AG04450 (cell line): ENCODE data around the gene DHX38. TPM values are rescaled to one million over a fixed set of nuclear protein-coding genes. Genes with fewer than 3 reads are reported as not detected.

Source experiments
- CTCF ChIA-PET: fragments of 300-600, 350-600 bp; formaldehyde crosslinking; extraction: SDS; loops from one replicate; lab custom pipeline; 2022; ENCODE audit warnings: antibody characterized with exemption, inconsistent platforms; lab: Charles Lee
- POLR2A ChIA-PET: fragments of 350-600 bp; formaldehyde crosslinking; extraction: SDS; loops from one replicate; lab custom pipeline; 2021; ENCODE audit warnings: antibody characterized with exemption, inconsistent platforms; lab: Yijun Ruan, JAX
- DNase-seq: peaks from one replicate; pipeline ENCODE4 v3.0.0-alpha.2; 2011; ENCODE audit warnings: low read depth, low spot score
- H3K27ac ChIP-seq: one replicate; pipeline ENCODE4 v1.5.1; 2012; ENCODE audit warnings: low read depth, low read length, control low read depth
- H3K27me3 ChIP-seq: one replicate; pipeline ENCODE4 v1.6.0; 2012; ENCODE audit warnings: low read length; ENCODE audit not compliant: control insufficient read depth, insufficient read depth
- H3K4me3 ChIP-seq: 2 replicates; pipeline ENCODE4 v1.5.1; 2011; ENCODE audit warnings: mild to moderate bottlenecking, low read depth, low read length, control low read depth
- H3K9me3 ChIP-seq: 2 replicates; pipeline ENCODE4 v1.5.1; 2012; ENCODE audit warnings: low read length; ENCODE audit not compliant: control insufficient read depth, insufficient read depth
- CTCF ChIP-seq: IDR thresholded peaks from 2 replicates; pipeline ENCODE4 v1.5.1; 2011; ENCODE audit warnings: low read depth, low read length, control low read depth, inconsistent platforms
- polyA plus RNA-seq: library from polyadenylated mRNA; depleted of rRNA; stranded (reverse); fragments of >200 nt; gene quantifications from 2 replicates; pipeline ENCODE4 v1.2.3, GENCODE V29; 2011

DHX38 gene
- polyA plus RNA-seq, 1 experiment: 26.8 TPM

- TF ChIP-seq CTCF: no peak
- H3K27ac ChIP-seq: no peak overlapping the region
- H3K27me3 ChIP-seq: no peaks in the 10 kb centered on the region
- CTCF ChIA-PET: interaction anchor here (2.2 kb wide), 2 partner anchors 32 to 37 kb away, joined by 7 to 15 read pairs; partner anchors contain the start of gene HPR
- no peaks in the 10 kb centered on the region; the same call in 1 of the 2 replicates for H3K9me3 ChIP-seq
- POLR2A ChIA-PET: no interaction called here
- no peak for DNase-seq
- H3K4me3 ChIP-seq: no peak overlapping the region
Observed at GRCh38 chr16:72098936-72099335, 5.3 kb downstream of the DHX38 start.

GRCh38 chr16:72099377-72099818 is 5.8 kb downstream of the DHX38 start:
- TF ChIP-seq CTCF: peak; percentile 56
- Histone ChIP-seq H3K9me3 (no peaks in the 10 kb centered on the region), H3K27me3 (no peaks in the 10 kb centered on the region), H3K4me3 (no peak overlapping the region), H3K27ac (no peak overlapping the region)
- DNase-seq: no peak
- ChIA-PET CTCF (interaction anchor here (0.6 to 2.2 kb wide), 4 partner anchors 27 to 1515 kb away, joined by 3 to 15 read pairs (median 6); partner anchors contain the start of gene HPR), POLR2A (no interaction called here)

- Histone ChIP-seq H3K9me3 (no peaks in the 10 kb centered on the region), H3K27ac (no peak overlapping the region), H3K4me3 (no peak overlapping the region), H3K27me3 (no peaks in the 10 kb centered on the region)
- DNase-seq: no peak
- CTCF ChIA-PET: no interaction called here
- no peak for TF ChIP-seq CTCF
- POLR2A ChIA-PET: no interaction called here
Observed at GRCh38 chr16:72101195-72101594, 7.5 kb downstream of the DHX38 start.

- no peak overlapping the region for H3K27ac ChIP-seq
- POLR2A ChIA-PET: no interaction called here
- DNase-seq: no peak
Observed at GRCh38 chr16:72104905-72105304, 11.3 kb downstream of the DHX38 start.

GRCh38 chr16:72105978-72106377 is 12.3 kb downstream of the DHX38 start:
- ChIA-PET CTCF (no interaction called here), POLR2A (no interaction called here)
- TF ChIP-seq CTCF: no peak
- no peak overlapping the region for H3K27ac ChIP-seq
- DNase-seq: no peak
- H3K4me3 ChIP-seq: no peak overlapping the region
- no peaks in the 10 kb centered on the region for H3K27me3 ChIP-seq
- H3K9me3 ChIP-seq: no peaks in the 10 kb centered on the region

More at GRCh38 chr16:72104905-72105304, 11.3 kb downstream of the DHX38 start:
- no peak for TF ChIP-seq CTCF
- CTCF ChIA-PET: no interaction called here
- Histone ChIP-seq H3K9me3 (no peaks in the 10 kb centered on the region), H3K4me3 (no peak overlapping the region), H3K27me3 (no peaks in the 10 kb centered on the region)
